8988T (cell line): ENCODE results near the gene STAT5A.
A peak's percentile ranks its signal among the peaks of the same experiment; 100 is the strongest.
"Not testable (repeated sequence)": the region's sequence is repeated elsewhere in the genome, so short reads cannot be mapped to it uniquely, and the experiment has no call there.

Source experiments
- DNase-seq: peaks from one replicate; pipeline ENCODE4 v3.0.0; 2011

Gene STAT5A

DNA sequence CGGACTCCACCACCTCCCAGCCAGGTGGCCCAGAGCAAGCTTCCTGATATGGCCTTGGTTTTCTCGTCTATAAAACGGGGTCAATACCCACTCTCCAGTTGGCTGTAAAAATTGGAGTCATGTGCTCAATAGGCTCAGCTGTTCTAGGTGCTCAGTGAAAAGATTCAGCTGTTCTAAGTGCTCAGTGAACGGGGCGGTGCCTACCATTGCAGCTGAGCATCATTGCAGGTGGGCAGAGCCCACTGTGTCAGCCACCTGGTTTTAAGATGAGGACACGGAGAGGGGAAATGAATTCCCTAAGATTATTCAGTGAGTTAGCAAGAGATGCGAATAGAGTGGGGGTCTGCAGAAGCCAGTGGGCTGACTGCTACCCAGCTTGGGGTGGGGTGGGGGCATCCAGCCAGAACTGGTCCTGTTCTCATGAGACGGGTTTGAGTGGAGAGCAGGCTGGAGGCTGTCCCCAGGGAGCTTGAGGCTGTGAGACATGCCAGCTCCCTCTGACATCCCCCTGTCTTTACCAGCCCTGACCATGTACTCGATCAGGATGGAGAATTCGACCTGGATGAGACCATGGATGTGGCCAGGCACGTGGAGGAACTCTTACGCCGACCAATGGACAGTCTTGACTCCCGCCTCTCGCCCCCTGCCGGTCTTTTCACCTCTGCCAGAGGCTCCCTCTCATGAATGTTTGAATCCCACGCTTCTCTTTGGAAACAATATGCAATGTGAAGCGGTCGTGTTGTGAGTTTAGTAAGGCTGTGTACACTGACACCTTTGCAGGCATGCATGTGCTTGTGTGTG, 21.9 kb downstream of the STAT5A start:
- DNase-seq, result no peak

DNA sequence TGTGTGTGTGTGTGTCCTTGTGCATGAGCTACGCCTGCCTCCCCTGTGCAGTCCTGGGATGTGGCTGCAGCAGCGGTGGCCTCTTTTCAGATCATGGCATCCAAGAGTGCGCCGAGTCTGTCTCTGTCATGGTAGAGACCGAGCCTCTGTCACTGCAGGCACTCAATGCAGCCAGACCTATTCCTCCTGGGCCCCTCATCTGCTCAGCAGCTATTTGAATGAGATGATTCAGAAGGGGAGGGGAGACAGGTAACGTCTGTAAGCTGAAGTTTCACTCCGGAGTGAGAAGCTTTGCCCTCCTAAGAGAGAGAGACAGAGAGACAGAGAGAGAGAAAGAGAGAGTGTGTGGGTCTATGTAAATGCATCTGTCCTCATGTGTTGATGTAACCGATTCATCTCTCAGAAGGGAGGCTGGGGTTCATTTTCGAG, 22.5 kb downstream of the STAT5A start:
- DNase-seq, result no peak

DNA sequence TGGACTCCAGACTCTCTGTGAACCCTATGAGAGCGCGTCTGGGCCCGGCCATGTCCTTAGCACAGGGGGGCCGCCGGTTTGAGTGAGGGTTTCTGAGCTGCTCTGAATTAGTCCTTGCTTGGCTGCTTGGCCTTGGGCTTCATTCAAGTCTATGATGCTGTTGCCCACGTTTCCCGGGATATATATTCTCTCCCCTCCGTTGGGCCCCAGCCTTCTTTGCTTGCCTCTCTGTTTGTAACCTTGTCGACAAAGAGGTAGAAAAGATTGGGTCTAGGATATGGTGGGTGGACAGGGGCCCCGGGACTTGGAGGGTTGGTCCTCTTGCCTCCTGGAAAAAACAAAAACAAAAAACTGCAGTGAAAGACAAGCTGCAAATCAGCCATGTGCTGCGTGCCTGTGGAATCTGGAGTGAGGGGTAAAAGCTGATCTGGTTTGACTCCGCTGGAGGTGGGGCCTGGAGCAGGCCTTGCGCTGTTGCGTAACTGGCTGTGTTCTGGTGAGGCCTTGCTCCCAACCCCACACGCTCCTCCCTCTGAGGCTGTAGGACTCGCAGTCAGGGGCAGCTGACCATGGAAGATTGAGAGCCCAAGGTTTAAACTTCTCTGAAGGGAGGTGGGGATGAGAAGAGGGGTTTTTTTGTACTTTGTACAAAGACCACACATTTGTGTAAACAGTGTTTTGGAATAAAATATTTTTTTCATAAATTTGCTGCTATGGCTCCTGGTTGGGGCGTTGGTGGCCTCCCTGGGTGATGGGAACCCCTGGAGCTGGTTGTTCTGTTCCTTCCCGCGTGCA, 23.1 kb downstream of the STAT5A start:
- DNase-seq, result no peak

DNA sequence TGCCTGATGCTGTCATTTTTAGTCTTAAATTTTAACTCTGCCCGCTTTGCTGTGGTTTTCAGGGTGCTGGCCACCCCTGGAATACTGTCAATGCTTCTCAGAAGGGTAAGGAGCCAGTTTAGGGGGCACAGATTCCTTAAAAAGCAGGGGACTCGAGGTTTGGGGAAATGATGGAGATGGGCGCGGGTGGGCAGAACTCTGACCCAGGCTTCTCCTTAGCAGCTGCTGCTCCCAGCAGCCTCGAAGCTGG, 23.7 kb downstream of the STAT5A start:
- no peak for DNase-seq

GRCh38 chr17:42312285-42313130, 24.2 kb downstream of the STAT5A start:
- DNase-seq, result no peak

DNA sequence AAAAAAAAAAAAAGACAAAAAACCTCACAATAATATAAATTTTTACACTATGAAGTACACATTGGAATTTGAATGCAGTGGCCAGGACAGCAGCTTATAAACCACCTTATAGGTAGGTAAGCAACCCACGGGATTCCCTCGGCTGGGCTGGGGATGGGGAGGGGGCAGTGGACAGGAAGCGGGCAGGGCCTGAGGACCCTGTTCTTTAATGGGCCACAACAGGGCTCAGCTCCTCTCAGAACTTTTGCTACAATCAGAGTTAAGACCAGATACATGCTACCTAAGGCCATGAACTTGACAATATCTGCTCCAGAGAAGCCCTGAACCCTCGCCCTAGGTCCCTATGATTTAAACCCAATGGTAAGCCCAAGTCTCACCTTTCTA, 25.1 kb downstream of the STAT5A start:
- no peak for DNase-seq

DNA sequence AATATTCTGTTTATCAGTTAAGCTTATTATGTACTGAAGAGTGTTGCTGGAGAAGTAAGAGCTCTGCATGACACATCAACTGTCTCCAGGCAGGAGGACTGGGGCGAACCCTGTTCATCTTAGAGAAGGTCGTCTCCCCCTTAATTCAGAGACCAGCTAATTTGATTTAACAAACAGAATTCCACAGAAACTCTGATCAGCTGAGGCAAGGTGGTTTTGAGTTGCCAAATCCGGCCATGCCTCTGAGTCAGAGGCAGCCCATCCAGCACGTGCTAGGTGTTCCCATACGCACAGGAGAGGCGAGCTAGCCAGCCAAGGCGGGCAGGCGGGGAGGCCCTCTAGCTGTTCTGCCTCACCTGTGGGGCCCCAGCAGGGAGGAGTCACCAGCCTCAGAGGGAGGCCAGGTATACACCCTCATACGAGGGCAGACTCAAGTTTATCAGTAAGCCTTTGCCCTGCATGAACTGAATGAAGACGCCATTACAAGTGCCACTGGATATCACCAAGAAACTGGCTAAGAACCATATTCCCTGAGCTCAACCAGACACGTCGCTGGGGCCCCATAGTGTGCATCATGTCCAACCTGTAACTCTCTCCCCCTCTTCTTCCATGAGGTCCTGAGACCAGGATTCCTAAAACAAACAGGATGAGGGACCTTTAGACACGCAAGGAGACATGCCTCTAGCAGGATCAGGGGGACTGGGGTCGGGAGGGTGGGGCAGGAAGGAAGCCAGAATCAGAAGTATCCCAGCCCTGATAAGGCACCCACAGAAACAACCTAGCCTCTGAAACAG, 25.7 kb downstream of the STAT5A start:
- DNase-seq, result no peak

DNA sequence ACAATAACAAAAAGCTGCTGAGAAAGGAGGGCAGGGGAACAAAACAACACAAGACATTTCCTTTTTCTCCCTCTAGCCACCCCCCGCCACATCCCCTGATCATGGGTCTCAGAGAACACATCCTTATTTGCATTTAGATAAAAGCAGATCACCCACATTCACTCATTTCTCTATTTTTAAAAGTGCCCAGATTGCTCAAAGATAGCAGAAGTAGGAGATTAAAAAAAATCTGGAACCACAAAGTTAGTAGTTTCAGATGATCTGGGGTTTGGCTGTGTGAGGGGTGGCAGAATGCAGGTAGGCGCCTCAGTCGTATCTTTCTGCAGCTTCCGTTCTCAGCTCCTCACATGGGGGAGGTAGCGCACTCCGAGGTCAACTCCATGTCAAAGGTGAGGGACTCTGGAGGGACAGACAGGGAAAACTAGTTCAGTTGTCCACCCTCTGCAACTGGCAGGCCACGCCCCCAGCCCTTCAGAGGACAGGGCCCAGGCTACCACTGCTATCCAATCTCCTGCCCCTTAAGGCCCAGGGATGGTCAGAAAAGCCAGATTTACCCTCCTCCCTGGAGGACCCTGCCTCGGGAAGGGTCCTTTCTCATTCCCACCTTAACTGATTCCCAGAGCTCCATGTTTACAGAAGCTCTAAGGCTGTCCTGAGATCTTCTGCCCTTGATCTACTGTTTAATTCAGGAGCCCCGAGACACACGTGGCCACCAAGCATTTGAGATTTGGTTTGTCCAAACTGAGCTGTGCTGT, 27.3 kb downstream of the STAT5A start:
- DNase-seq, result no peak

DNA sequence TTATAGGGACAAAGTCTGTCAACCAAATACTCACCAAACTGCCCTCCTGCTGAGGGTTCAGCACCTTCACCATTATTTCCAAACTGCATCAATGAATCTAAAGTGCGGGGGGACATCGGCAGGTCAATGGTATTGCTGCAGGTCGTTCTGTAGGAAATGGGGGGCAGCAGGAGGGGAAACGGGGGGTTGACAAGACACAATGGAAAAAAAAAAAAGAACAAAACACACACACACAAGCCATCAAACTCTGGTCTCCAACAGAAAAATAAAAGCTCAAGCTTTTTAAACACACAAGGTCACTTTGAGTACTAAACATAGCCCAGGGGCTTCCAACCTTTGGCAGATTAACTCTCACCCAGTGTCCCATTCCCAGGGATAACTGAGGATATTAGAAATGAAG, 28.5 kb downstream of the STAT5A start:
- no peak for DNase-seq

DNA sequence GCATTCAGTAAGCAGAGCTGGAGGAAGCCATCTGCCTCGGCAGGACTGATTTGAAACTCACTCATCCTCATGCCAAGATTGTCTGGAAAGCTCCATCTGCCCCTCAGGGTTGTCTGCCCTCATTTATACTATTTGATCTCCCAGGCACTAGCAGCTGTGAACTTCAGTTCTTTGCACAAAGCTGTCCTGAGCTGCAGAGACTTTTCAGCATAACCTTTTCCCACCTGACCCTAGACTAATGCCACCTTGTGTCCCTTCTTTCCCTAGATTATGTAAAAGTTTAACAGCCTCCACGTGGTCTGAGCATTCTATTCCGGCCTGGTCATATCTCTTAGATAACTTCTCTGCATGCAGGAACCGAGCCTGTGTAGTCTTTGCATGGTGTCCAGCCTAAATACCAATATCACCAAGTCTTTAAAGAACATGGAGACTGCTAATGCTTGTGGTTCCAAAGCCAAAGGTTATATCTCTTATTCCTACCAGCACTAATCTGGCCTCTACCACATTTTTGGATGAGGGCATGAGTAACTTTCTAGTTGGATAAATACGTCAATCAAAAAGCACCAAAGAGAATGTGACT, 29.1 kb downstream of the STAT5A start:
- DNase-seq, result no peak

DNA sequence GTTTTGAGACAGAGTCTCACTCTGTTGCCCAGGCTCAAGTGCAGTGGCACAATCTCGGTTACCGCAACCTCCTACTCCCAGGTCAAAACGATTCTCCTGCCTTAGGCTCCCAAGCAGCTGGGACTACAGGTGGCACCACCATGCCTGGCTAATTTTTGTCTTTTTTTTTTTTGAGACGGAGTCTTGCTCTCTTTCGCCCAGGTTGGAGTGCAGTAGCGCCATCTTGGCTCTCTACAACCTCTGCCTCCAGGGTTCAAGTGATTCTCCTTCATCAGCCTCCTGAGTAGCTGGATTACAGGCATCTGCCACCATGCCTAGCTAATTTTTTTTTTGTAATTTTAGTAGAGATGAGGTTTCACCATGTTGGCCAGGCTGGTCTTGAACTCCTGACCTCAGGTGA, 29.7 kb downstream of the STAT5A start:
- not testable (repeated sequence) for DNase-seq

GRCh38 chr17:42321555-42321954, 33.3 kb downstream of the STAT5A start:
- no peak for DNase-seq

DNA sequence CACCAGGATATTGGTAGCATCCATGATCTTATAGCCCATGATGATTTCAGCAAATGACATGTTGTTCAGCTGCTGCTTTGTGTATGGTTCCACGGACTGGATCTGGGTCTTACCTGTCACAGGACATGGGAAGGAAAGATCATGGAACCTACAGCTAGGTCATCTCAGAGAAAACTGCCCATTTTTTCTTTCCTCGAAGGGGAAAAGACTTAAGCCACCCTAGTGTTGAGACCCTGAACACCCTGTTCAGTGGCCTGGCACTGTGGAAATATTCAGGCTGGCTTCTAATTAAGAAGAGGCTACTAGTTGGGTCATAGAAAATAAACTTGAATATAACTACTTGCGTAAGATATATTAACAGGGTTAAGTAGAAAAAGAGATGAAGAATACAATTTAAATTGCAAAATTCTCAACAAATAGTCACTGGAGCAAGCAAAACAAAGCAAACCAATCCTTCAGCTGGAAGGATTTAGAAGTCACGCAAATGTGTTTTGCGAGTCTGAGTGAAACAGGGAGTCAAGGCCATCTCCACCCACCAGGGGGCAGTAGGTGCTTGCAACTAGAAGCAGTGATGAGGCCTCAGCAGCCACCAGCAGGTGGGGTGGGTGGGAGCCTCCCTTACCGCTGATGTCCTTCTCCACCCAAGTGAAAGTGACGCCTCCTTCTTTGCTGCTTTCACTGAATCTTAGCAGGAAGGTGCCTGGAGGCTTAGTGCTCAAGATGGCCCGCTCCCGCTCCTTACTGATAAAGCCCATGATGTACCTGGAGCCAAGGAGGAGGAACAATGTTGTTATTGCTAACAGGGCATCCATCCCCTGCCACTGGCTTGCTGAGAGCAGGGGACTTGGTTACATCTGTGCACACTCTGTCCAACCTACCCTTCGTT, 34.3 kb downstream of the STAT5A start:
- peak; percentile 75 for DNase-seq

- no peak for DNase-seq
Measured at GRCh38 chr17:42323268-42323773, 35.0 kb downstream of the STAT5A start.

- DNase-seq, result peak; percentile 60
Measured at GRCh38 chr17:42325026-42325425, 36.7 kb downstream of the STAT5A start.

- DNase-seq, result no peak
Measured at GRCh38 chr17:42329025-42329976, 41.0 kb downstream of the STAT5A start.

DNA sequence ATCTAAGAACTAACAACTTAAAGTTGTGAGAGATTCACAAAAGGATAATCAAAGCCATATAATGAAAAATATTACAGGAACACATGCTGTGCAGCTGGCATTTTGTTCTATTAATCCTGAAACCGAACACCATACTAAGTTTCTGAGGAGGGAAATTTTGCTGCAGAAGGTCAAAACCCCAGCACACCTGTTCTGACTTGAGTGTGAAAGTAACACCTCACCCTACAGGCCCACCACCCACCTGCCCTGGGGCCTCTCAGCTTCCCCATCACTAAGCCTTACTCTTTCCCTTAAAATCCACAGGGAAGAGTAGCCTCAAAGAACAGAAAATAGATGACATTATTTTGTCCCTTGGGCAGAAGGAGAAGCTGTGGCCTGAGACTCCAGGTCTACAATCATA, 44.8 kb downstream of the STAT5A start:
- no peak for DNase-seq

DNA sequence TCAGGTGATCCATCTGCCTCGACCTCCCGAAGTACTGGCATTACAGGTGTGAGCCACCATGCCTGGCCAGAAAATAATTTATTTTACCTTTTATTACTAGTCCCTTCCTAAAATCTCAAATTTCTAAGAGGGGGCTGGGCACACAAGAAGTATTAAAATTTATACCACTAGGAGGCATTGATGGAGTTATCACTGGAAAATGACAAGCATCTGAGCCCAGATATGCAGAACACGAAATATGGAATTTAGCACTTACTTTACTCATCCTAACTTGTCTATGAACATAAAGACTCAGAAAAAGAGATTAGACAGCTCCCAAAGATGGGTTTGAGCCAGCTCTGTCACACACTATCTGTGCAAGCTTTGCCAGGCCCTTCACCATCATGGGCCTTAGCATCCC, 46.4 kb downstream of the STAT5A start:
- DNase-seq, result no peak

DNA sequence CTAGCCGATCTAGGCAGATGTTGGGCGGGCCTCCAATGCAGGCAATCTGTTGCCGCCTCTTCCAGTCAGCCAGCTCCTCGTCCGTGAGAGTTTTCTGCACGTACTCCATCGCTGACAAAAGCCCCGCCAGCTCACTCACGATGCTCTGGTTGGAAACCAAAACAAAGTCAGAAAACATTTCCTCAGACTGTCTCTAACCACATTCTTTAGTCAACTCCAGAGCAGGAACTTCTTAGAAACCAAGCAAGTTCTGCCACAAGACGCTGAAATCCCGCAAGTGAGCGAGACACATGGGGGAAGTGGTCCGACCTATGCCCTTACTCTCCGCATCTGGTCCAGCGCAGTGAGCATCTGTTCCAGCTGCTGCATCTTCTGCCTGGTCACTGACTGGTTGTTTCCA, 49.1 kb downstream of the STAT5A start:
- no peak for DNase-seq
